Activated CD4-positive, alpha-beta T cell treated with anti-CD3 and anti-CD28 coated beads, Interleukin-2, amount 50 U/mL, for 48 hours (primary cell): ENCODE results near the gene ENO4.

Experiments used
- DNase-seq, 2 experiments: peaks; one replicate each; pipeline ENCODE4 v3.0.0-alpha.2; 2020

The ENO4 gene

DNA sequence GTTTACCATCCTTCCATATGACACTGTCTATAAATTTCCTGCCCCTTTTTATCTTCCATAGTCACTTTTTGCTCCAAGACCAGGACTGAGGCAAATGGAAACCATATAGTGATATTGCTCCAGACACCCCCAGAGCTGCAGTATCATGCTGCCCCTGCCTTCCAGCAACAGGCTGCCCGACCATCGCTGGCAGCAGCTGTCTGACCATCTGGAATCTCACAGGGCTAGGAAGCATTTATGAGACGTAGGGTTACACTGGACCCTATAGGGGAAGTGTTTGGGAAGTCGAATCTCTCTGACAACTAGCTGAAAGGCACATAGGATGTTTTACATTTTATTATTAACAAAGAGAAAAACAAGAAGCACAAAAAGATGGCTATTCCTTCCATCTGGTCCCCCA, 19.4 kb downstream of the ENO4 start:
- DNase-seq = no peak

DNA sequence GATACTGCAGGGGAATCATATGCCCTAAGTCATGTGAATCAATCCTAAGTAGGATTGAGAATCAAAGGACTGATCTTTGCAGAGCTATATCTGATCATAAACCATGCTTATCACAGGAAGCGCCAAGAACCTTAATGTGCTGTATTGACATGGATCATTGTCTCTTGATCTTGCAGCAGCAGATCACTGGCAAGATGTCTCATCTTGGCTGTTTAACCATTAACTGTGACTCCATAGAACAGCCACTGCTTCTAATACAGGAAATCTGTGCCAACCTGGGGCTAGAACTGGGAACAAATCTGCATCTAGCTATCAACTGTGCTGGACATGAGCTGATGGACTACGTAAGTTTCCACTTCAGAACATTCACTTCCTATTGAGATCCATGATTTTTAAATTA, 21.6 kb downstream of the ENO4 start:
- no peak for DNase-seq

DNA sequence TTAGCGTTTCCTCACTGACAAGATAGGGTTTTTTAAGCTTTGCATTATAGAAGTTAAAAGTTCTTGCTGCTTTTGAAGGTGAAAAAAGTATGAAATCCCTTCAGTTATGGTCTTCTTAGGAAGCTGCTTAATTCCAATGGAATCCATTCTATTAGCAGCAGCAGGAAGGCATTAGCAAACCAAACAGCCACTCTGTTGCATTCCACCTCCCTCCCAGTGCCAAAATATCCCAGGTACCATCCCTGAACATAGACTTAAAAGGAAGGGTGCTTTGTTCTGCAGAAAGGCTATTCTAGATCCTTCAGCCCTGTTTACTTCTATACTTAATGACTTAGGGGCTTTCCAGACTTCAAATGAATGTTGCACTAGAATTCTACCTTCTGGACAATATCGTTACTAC, 23.8 kb downstream of the ENO4 start:
- DNase-seq = no peak

DNA sequence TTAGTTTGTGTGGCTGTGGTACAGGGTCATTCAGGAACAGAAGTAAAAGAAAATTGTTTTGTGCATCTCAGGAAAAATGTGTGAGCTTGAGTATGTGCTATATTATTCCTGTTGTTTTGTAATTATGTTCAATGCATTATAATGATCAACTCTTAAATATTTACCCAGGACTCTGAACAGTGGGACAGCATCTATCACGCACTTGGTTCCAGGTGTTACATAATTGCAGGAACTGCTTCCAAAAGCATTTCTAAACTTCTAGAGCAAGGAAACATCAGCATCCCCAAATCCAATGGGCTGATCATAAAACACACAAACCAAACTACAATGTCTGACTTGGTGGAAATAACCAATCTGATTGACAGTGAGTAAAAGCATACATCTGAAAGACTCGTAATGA, 26.6 kb downstream of the ENO4 start:
- no peak for DNase-seq

DNA sequence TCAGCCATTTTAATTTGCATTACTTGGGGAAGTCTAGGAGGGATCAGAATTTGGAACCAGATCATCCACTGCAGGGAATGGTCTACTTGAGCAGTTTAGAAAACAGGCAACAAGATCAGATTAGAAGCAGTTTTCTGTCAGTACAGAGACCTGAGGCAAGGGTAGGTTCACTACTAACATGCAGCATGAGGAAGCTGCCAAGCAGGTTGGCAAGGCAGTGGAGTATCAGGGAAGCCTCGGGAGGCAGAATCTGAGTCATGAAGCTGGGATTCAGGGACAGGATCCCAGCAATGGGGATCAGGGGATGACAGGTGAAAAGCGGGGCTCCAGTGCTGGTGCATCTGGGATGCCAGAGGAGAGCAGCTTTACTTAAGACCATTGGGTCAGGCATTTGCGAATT, 28.1 kb downstream of the ENO4 start:
- DNase-seq = no peak

DNA sequence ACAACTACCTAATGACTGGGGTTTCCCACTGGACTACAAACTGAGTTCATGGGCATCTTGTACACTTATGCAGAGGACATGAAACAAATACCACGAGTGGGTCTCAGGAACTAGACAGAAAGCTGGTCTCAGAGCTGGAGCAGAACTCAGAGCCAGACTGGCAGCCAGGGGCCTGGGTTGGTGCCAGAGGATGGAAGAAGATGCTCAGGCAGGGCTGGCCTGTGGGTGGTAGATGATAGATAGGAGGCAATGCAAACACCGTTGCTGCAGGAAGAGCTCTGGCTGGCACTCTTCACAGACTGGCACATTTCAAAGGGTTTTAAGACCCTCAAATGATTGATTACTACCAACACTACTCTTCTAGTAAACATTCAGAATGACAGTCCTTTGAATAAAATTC, 28.8 kb downstream of the ENO4 start:
- no peak for DNase-seq

DNA sequence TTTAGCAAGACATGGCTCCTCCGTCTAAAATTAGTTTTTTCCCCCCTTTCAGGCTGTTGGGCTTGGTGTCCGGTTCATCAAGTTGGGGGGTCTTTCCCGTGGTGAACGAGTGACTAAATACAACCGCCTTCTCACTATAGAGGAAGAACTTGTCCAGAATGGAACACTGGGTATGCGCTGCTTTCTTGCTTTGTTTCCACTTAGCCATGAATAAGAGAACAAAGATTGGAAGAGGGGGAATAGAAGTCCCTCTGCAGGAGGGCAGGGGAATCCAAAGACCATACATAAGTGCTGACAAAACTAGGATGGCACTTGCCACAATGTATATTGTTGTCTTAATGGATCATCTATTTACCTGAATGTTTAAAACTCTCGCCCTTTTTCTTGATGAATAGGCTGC, 30.5 kb downstream of the ENO4 start:
- DNase-seq = no peak

DNA sequence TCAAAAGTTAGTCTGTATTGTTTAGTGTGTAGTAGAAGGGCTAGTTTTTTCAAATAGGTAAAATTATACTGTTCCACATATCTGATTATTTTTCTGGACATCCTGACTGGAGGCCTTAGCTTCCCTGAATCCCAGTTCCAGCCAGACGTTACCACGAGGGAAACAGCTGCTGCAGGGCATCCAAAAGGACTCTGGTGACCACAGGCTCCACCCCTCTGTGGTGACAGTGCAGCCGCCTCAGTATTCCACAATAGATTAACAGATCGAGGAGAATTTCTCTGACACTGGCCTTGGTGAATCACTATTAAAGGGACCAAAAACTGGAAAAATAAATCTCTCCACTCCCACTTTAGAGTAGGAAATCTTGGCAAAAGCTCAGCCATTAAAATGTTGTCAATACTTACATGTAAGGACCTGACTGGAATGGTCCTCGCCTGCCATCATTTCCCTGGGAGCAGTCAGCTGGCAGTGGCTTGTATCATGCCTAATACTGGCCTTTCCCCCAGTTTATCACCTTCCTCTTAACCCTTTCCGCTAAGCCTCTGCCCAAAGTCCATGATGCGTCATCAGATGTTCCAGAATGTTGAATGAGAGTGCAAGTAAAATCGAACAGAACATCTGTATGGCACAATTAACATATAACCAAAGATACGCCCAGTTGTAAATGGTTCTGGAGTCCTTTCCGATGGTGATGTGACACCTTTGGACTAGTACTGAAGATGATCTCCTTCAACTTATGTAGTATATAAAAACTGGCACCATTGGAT, 31.6 kb downstream of the ENO4 start:
- no peak for DNase-seq

DNA sequence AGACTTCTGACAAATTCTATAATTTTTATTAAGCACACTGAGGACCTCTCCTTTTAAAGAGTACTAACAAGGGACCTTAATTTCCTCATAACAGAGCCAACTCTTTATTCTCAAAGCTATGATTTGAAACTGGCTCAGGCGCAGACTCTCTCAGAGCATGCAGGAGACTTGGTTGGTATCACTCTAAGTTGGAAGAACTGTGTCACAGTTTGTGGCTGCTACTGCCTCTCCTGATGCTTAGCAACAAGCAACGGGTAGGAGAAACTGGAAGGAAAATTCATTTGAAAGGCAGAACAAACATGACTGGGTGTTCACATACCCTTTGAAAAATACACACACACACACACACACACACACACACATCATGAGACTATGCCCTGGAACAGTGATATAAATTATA, 33.3 kb downstream of the ENO4 start:
- DNase-seq = no peak

DNA sequence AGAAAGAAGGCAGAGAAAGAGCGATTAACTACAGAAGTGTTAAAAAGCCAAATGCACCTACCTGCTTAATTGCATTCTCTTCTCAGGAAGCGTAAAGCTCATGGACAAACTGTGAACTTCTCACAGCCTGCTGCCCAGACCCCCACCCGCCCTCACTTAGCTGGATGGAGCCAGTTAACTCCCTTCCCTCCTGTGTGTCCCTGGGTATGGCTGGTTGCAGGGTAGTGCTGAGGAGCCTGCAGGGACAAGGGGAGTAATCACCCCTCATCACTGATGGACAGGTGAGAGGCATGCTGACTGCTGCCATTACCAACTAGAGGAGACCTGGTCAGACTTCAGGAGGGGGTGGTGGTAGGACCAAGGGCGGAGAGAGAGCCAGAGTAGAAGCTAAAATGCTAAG, 37.5 kb downstream of the ENO4 start:
- DNase-seq = no peak

DNA sequence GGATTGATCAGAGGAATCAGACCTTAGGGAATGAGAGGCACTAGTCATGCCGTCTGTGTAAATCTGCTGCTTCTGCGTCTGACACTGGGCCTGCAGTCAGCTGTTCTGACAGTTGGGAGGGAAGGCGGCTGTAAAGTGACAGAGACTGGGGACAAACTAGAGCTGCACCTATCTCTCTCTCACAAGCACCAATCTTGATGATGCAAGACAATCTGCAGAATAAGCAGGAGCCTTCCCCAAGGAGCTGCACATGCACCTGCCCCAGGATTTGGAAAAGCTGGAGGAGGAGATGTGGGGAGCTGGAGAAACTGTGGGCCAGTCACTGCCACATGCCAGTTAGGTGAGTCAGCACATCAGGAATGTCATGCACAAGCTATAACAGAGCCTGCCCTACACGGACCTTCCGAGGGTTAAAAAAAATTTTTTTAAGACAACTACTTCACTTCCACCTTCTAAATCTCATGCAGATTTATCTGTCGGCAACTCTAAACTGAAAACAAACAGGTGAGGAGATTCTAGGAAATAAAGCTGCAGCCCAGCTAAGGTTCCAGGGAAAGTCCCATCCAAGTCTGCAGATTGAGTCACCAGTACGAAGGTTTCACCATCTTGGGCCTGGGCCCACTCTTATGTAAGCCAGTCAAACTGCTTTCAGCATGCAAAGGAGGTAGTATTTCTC, 39.2 kb downstream of the ENO4 start:
- no peak for DNase-seq

DNA sequence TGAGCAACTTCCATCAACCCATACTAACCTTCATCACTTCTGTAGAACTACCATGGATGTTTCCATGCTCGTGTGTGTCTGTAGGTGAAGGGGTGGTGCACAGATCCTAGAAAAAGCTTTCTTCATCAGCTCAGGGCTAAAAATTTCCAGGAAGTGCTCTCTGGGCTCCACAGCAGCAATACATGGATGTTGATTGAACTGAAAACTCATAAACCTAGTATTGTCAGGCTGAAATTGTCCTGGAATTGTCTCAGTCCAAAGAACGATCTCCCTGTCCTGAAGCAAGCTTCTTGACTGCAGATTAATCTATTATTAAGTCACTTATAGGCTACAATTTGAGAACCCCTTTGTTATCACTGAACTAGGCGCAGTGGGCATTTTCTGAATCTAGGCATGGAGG, 39.8 kb downstream of the ENO4 start:
- DNase-seq = no peak

DNA sequence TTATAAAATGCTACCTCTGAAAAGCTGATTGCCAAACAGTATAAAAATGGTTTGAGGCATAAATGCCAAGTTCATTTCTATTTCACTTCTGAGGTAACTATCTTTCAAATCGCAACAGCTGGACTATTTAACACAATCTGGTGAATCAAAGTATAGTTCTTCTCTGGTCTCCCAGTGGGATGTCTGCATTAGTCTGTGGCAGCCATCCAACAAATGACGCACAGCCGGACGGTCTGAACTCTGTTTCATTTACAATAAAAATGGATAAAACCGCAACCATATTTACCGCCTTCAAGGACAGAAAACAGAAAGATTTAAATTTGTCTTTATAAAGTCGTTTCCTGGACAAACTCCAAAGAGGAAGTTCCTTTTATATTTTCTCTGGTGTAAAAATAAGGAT, 41.9 kb downstream of the ENO4 start:
- DNase-seq = no peak

DNA sequence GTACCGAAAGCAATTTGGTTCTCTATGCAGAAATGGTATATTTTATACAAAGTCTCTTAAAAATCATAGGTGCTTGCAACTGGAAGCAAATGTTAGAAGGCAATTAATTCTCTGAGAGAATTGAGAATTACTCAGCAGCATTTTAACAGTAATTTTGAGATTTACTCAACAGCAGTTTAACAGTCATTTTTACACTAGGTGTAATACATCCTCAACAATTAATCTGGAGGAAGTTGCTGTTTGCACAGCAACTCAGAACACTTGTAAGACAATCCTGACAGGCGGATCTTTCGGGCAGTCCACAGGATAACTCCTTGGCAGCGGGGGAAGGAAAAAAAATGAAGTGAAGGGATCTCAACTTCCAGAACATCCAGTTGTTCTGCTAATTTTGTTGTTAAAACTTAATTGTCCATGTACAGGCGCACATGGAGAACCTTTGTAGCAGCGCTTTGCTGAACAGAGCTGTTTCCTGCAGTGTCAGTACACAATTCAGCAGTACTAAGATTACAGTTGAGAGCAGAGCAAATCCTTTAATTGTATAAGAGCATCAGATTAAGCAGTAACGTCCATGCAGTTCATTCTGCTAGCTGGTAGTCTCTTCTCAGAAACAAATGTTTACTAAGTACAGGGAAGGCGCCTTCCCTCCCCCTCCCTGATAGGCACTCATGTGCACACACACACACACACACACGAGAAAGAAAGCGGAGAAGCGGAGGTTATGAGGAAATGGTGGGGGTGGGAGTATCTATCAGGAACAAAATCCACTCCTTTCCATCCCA, 43.8 kb downstream of the ENO4 start:
- DNase-seq = no peak

DNA sequence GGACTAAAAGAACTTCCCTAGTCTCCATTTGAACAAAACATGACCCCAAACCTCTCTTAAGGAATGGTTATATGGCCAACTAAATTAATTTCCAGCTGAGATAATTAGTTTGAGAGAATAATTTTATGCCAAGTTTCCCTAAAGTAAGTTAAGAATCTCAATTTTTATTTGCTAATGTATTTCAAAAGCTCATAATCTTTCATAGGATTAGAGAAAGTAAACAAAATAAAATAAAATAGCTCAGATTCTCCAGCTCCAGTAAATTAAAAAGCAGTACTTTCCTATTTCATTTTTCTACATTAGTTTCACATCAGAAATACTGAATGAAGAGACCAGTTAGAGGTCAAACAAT, 44.4 kb downstream of the ENO4 start:
- no peak for DNase-seq

DNA sequence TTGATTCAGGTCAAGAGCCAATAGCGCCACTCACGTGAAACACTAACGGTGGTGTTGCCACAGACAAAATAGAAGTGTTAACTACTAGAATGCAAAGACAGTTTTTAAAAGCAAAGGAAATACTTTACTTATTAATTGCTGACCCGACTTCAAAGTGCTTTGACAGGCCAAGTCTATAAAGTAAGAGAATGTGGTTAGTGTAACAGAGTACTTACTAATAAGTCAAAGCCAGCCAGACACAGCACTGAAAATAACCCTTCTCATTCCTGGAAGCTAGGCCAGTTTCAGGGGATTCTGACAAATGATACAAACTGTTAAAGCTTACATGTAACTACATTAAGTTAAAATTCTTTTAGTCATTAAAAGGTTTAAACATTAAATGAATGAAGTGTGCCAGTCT, 50.3 kb downstream of the ENO4 start:
- DNase-seq = no peak

DNA sequence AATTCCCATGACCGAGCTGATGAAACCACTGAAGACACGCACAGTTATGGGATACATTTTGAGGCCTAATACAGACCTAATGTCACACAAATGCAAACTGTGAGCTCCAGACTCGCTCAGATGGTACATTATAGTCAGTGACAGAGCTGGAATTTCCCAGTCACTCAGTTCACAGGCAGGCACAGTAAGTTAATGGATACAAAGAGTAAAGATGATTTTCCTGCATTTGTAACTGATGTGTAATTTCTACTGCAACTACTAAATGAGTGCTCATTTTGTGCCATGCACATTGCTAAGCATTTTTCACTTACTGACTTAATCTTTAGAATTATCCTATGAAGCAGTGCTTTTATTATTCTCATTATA, 56.5 kb downstream of the ENO4 start:
- DNase-seq = no peak

DNA sequence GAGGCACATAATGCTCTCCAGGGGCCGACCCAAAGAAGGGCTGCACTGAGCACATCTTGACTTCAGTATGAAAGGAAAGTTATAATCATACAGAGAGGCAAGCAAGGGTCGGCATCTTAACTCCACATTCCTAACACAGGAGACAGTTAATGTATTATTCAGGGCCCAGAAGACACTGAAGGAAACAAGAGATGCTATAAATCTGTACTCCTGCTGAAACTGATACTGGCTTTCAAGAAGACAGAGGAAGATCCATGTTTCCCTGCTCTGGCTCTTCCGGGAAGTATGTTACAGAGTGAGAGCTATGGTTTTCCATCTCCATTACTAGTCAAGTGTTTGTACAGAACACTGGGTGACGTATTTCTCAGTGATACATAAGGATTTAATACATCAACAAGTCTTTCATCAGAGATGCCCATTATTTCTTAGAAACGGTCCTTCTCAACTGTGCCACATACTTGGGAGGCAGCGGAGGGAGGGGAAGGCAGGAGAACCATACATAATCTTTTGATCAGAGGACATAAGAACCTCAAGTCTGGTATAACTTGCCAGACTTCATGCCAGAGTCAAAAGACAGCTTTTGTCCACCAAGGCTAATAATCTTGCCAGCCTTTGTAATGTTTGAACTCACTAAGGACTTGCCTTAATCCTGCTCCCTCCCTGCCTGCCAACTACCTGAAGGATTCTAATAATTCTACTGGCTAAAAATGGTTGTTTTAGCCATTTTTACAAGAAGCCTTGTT, 58.1 kb downstream of the ENO4 start:
- no peak for DNase-seq

DNA sequence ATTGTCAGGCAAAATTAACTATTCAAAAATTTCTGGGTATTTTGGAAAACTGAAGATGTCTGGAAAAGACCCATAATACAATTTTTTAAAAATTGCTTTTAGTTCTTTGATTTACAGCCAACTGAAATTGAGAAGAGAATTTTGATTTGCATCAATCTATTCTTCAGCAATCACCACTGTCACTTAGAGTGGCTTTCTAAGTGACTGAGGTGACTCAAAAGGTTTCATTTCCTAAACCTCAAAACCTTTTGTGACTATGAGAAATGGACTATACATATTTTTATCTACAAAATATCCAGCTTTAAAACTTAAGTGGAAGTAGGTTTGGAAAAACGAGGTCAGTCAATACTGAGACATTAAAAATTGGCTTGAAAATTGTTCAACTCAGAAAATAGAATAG, 60.0 kb downstream of the ENO4 start:
- no peak for DNase-seq

DNA sequence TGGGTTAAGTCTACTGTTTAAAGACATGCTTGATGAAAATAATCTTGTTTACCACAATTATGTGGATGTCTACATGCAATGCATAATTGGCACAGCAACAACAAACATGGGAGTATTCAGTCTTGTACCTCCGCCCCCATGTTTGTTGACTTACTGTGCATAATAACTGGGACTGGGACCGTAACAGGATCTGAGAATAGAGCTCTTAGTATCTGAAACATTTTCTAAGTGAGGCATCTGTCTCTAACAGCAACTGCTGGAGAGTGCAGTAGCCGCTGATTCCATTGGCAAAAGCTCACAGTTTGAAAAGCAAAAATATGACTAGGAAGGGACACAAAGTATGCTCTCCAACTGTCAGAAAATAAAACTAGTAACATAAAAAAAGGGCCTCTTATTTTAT, 61.6 kb downstream of the ENO4 start:
- DNase-seq = no peak

DNA sequence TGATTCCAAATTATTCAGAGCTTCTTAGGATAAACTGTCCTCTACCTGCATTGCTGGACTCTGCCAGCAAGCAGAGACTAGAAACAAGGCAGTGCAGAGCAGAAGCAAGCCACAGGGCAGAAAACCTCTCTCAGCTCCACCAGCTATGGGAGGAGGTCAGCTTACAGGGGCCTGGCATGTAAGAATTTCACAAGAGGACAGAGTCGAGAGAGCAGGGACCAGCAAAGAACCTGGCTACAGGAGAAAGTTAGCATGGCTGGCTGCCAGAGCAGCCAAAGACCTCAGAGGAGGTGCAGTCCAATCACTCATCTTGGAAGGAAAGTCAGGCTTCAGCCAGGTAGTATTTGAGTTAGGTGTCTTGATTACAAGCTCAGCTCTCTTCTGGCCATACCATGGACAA, 62.9 kb downstream of the ENO4 start:
- no peak for DNase-seq

DNA sequence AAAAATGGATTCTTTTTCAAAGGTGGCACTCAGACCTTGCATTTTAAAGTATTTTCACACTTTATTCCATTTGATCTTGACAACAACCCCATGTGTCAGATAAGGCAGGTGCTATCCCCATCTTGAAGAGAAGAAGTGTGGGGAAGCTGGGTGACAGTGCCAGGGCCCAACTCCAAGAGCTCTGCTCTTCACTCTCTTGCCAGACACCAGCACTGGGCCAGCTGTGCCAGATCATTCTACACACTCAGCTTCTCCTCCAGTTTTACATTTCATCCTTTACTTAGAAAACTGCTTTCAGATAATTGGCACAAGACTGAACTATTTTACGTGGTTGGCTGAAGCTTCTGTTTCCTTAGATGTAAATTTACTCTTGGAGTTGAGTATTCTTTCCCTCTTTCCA, 64.4 kb downstream of the ENO4 start:
- no peak for DNase-seq

DNA sequence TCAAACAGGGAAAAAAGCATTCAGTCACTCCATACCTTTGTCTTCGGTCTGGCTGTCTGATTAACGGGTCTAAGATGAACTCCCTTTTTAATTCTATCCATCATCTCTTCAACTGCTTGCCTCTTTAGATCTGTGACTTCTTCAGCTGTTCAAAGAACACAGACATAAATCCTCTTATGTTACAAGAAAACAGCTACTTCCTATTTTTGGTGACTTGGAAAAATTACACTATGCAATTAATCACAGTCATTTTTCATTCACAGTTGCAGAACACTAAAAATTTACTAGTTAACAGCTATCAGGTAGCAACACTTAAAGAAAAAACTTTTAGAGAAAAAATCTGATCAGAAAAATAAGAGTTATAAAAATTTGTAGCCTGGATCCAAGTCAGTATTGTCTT, 66.0 kb downstream of the ENO4 start:
- DNase-seq = no peak

DNA sequence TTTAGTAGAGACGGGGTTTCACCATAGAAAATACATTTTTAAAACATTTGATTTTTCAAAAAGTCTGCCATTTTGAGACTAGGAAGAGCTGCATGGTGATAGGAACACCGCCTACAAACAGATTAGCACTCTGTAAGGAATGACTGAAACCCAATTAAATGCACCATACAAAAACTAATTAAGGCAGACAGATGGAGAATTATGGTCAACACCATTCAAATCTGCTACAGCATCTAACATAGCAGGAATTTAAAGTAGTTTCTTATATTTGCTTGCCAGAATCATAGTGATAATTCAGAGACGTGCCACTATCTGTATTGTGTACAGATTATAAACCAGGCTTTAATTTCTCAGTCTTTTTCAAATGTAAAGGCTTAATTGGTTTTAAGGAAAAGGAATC, 68.2 kb downstream of the ENO4 start:
- no peak for DNase-seq
